Small intestine (tissue), 7 donors: Measurements from ENCODE around the gene NDC1. TPM values are rescaled to one million over a fixed set of nuclear protein-coding genes. Genes with fewer than 3 reads are reported as not detected.

ENCODE experiments used
- DNase-seq, 2 donors: peaks; one replicate each; pipeline versions ENCODE4 v3.0.0 to v3.0.0-alpha.2; 2013
- FAIRE-seq: peaks from 2 replicates; lab custom pipeline; 2012; peaks lifted over from hg19 to GRCh38; lab: Jason Lieb, UNC
- H3K27ac ChIP-seq, 3 donors: one replicate each; pipeline ENCODE4 v1.5.1; 2013; ENCODE audit warnings: low read length in 2 of 3, mild to moderate bottlenecking in 2 of 3, control low read depth in 1 of 3, inconsistent platforms in 1 of 3, low read depth in 1 of 3, moderate library complexity in 1 of 3
- H3K27me3 ChIP-seq, 3 donors: one replicate each; pipeline ENCODE4 v1.6.1; 2013; ENCODE audit warnings: low read length in 3 of 3, inconsistent platforms in 1 of 3; ENCODE audit not compliant: control insufficient read depth in 3 of 3, insufficient read depth in 3 of 3
- H3K36me3 ChIP-seq, 3 donors: one replicate each; pipeline ENCODE4 v1.6.1; 2013; ENCODE audit warnings: low read length in 3 of 3, inconsistent platforms in 1 of 3, low read depth in 1 of 3, mild to moderate bottlenecking in 1 of 3, moderate library complexity in 1 of 3; ENCODE audit not compliant: control insufficient read depth in 3 of 3, insufficient read depth in 2 of 3
- H3K4me1 ChIP-seq, 3 donors: one replicate each; pipeline ENCODE4 v1.6.1; 2013; ENCODE audit warnings: low read length in 2 of 3, inconsistent platforms in 1 of 3, low read depth in 1 of 3, mild to moderate bottlenecking in 1 of 3, moderate library complexity in 1 of 3; ENCODE audit not compliant: control insufficient read depth in 3 of 3, insufficient read depth in 2 of 3
- H3K4me3 ChIP-seq, 3 donors: one replicate each; pipeline ENCODE4 v1.5.1; 2013; ENCODE audit warnings: low read length in 3 of 3, control low read depth in 1 of 3, inconsistent platforms in 1 of 3, low read depth in 1 of 3, mild to moderate bottlenecking in 1 of 3, moderate library complexity in 1 of 3
- H3K9me3 ChIP-seq, 2 donors: one replicate each; pipeline ENCODE4 v1.6.1; 2013; ENCODE audit warnings: low read depth in 1 of 2, low read length in 1 of 2; ENCODE audit not compliant: control insufficient read depth in 2 of 2, insufficient read depth in 1 of 2
- WGBS, 3 donors: extraction: QIAGEN DNeasy Blood & Tissue Kit; methylation state at CpG; one replicate each; pipeline ENCODE4 v1.1.7; 2013; 5-methylcytosine and 5-hydroxymethylcytosine counted together
- polyA plus RNA-seq, 4 donors: library from polyadenylated mRNA; stranded (reverse) in 3 of 4; unstranded in 1 of 4; fragments of 200-250 nt in 3 of 4; fragments of 120-200 nt in 1 of 4; gene quantifications; one replicate each; pipeline versions ENCODE4 v1.2.1 to v1.2.3, GENCODE V29; 2013
- donor health status: healthy with polysubstance abuse.
- donor health status: control.
- donor health status: control.
- donor health status: Bipolar disorder and iron deficiency.
- donor health status: healthy.

Gene NDC1
- polyA plus RNA-seq, 4 donors: 1.1 to 20.2 (median 9.2) TPM

GRCh38 chr1:53800621-53801020 lies 37.5 kb downstream of the NDC1 start:
- 96 to 100% (median 97%) methylated on average over 1 of the region's 1 CpG for WGBS, 3 donors
- DNase-seq (no peak), FAIRE-seq (no peak)
- Histone ChIP-seq H3K36me3 (peaks cover 2 to 31% (median 5%) of the 10 kb centered on the region in 3 donors), H3K9me3 (no peaks in the 10 kb centered on the region), H3K4me1 (no peaks in the 10 kb centered on the region), H3K4me3 (no peak overlapping the region), H3K27ac (no peak overlapping the region), H3K27me3 (no peaks in the 10 kb centered on the region)

DNA sequence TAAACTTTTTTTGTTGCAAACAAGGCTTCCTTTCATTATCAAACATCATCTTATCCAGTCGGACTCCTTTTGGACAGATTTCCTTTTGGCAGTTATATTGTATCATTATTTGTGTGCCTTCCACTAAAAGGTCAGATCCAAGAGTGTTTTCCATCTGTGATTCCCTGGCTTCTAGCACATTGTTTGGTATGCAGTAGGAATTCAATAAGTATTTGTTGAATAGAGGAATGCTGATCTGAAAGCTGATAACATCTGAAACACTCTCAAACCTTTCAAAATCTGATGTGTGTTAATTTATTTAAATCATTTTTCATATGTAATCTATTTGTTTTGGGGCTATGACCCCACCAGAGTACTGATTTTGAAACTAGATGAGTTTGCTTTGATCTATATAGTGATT lies 39.0 kb downstream of the NDC1 start:
- H3K4me3 ChIP-seq: no peak overlapping the region
- no peaks in the 10 kb centered on the region for H3K27me3 ChIP-seq
- H3K4me1 ChIP-seq: no peaks in the 10 kb centered on the region
- H3K9me3 ChIP-seq: no peaks in the 10 kb centered on the region
- H3K36me3 ChIP-seq: peaks cover 2 to 28% (median 4%) of the 10 kb centered on the region in 3 donors
- DNase-seq (no peak), FAIRE-seq (no peak)
- WGBS, 3 donors: 68 to 89% (median 83%) methylated on average over 1 of the region's 1 CpG
- no peak overlapping the region for H3K27ac ChIP-seq

- peaks cover 0 to 21% (median 4%) of the 10 kb centered on the region in 3 donors for H3K36me3 ChIP-seq
- H3K27ac ChIP-seq: no peak overlapping the region
- DNase-seq: no peak
- FAIRE-seq: no peak
- H3K4me1 ChIP-seq: no peaks in the 10 kb centered on the region
- 89 to 96% (median 90%) methylated on average over 4 of the region's 4 CpGs for WGBS, 3 donors
- no peaks in the 10 kb centered on the region for H3K9me3 ChIP-seq
- no peak overlapping the region for H3K4me3 ChIP-seq
- H3K27me3 ChIP-seq: no peaks in the 10 kb centered on the region
Measured at GRCh38 chr1:53792806-53793205, 45.3 kb downstream of the NDC1 start.

DNA sequence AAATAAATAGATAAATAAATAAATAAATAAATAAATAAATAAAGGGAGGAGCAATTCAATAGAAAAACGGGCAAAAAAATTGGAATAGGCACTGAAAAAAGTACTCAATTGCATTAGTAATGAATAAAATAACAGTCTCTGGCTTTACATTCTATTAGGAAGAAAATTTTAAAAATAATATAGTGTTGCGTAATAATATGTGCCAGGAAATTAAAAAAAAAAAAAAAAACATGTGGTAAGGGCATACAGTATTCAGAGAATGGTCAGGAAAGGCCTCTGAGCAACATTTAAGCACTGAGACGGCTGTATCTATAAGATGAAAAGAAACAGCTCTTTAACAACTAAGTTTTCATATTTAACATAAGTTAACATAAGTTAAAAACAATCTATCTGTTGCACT lies 50.4 kb downstream of the NDC1 start:
- no peaks in the 10 kb centered on the region for H3K9me3 ChIP-seq
- 95 to 96% (median 95%) methylated on average over 3 of the region's 3 CpGs for WGBS, 3 donors
- H3K36me3 ChIP-seq: peaks cover 0 to 18% (median 1%) of the 10 kb centered on the region in 3 donors
- FAIRE-seq: no peak
- no peaks in the 10 kb centered on the region for H3K4me1 ChIP-seq
- H3K27me3 ChIP-seq: no peaks in the 10 kb centered on the region
- no peak overlapping the region for H3K4me3 ChIP-seq
- DNase-seq: no peak
- H3K27ac ChIP-seq: no peak overlapping the region

GRCh38 chr1:53783056-53783455 lies 55.0 kb downstream of the NDC1 start:
- Histone ChIP-seq H3K27me3 (no peaks in the 10 kb centered on the region), H3K27ac (no peak overlapping the region), H3K9me3 (no peaks in the 10 kb centered on the region), H3K36me3 (peaks cover 0 to 15% (median 5%) of the 10 kb centered on the region in 3 donors), H3K4me3 (no peak overlapping the region), H3K4me1 (no peaks in the 10 kb centered on the region)
- FAIRE-seq: no peak
- no peak for DNase-seq
- WGBS, 3 donors: 73 to 97% (median 89%) methylated on average over 1 of the region's 1 CpG

DNA sequence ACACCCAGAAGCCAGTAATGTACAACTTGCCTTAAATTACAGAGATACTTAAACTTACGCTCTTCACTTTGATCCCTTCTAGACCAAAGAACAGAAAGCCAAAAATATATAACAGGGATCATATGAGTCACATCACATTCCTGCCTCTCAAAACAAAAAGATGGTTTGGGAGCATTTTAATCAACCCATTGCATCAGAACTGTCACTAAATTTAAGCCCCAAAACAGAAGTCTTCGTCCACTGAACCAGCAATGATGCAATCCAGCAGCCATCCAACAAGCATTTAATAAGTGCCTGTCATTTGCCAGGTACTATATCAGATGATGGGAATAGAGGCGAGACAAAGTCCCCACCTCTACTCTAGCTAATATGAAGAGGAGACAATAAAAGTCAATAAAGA lies 56.4 kb downstream of the NDC1 start:
- Histone ChIP-seq H3K4me1 (no peaks in the 10 kb centered on the region), H3K4me3 (no peak overlapping the region), H3K9me3 (no peaks in the 10 kb centered on the region), H3K36me3 (peaks cover 2 to 12% (median 5%) of the 10 kb centered on the region in 3 donors), H3K27ac (no peak overlapping the region), H3K27me3 (no peaks in the 10 kb centered on the region)
- no peak for FAIRE-seq
- DNase-seq: no peak
- WGBS, 3 donors: 90 to 94% (median 93%) methylated on average over 3 of the region's 3 CpGs

DNA sequence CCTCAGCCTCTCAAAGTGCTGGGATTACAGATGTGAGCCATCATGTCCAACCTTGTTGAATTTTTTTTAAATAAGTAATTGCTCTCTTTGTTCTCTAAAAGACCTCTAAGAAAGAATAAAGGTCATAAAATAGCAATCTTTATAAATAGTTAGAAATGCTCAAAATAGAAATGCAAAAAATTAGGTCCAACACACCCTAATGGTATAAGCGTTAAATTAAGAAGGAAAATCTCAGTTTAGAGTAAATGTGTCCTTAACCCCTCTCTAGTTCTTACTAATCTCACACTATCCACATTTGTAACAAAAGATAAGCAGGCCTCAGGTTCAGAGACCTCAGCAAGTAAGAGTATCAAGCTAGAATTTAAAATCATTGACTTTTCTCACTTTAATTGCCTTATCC lies 60.8 kb downstream of the NDC1 start:
- Histone ChIP-seq H3K27me3 (no peaks in the 10 kb centered on the region), H3K36me3 (peaks cover 2 to 8% (median 3%) of the 10 kb centered on the region in 3 donors), H3K4me1 (no peaks in the 10 kb centered on the region), H3K9me3 (no peaks in the 10 kb centered on the region), H3K4me3 (no peak overlapping the region), H3K27ac (no peak overlapping the region)
- DNase-seq: no peak
- 66 to 100% (median 98%) methylated on average over 1 of the region's 1 CpG for WGBS, 3 donors
- FAIRE-seq: no peak

DNA sequence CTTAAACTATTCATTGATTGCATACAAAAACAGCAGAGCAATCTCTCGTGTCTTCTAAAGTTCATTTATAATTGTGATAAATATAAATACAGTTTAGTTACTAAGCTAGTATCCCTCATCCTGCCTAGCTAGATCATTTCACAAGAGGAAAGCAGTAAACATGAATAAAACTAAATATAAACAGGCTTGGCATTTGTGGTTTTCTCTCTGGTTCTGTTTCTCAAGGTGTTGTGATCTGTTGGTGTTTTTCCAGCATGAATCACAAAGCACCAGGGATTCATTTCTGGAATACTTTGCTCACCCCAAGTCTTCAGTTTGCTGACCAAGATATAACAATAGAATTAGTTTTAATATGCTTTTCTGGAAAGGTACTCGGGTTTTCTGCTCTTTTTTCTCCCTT lies 66.4 kb downstream of the NDC1 start:
- Histone ChIP-seq H3K4me1 (no peaks in the 10 kb centered on the region), H3K36me3 (peaks cover 0 to 14% (median 2%) of the 10 kb centered on the region in 3 donors), H3K4me3 (no peak overlapping the region), H3K9me3 (no peaks in the 10 kb centered on the region), H3K27ac (no peak overlapping the region), H3K27me3 (no peaks in the 10 kb centered on the region)
- no peak for DNase-seq
- WGBS, 3 donors: 77 to 91% (median 85%) methylated on average over 2 of the region's 2 CpGs
- FAIRE-seq: no peak

GRCh38 chr1:53769780-53770179 lies 68.3 kb downstream of the NDC1 start:
- WGBS, 3 donors: 96 to 100% (median 96%) methylated on average over 1 of the region's 1 CpG
- Histone ChIP-seq H3K36me3 (peaks cover 0 to 14% (median 2%) of the 10 kb centered on the region in 3 donors), H3K4me1 (no peaks in the 10 kb centered on the region), H3K27me3 (no peaks in the 10 kb centered on the region), H3K4me3 (no peak overlapping the region), H3K9me3 (no peaks in the 10 kb centered on the region), H3K27ac (no peak overlapping the region)
- FAIRE-seq (no peak), DNase-seq (no peak)
